ENCODE data around the gene AEN.

The AEN gene

GRCh38 chr15:88654430-88655102, 33.4 kb downstream of the AEN start:
- DNase-seq (ENCODE audit: extremely low read depth, low read depth) = no peak
- no peak for TF ChIP-seq CTCF (IDR thresholded peaks at IDR 0.05; ENCODE audit: low read depth, low read length, missing control alignments)
- no peak overlapping the region for H3K4me3 ChIP-seq (replicated peaks; ENCODE audit: low read depth, low read length)

GRCh38 chr15:88655103-88655553, 34.0 kb downstream of the AEN start:
- DNase-seq (ENCODE audit: extremely low read depth, low read depth) = no peak
- no peak overlapping the region for H3K4me3 ChIP-seq (replicated peaks; ENCODE audit: low read depth, low read length)
- TF ChIP-seq CTCF (IDR thresholded peaks at IDR 0.05; ENCODE audit: low read depth, low read length, missing control alignments) = no peak

- no peak overlapping the region for H3K4me3 ChIP-seq (replicated peaks; ENCODE audit: low read depth, low read length)
- no peak for DNase-seq (ENCODE audit: extremely low read depth, low read depth)
- TF ChIP-seq CTCF (IDR thresholded peaks at IDR 0.05; ENCODE audit: low read depth, low read length, missing control alignments) = no peak
Observed at GRCh38 chr15:88655800-88656488, 34.8 kb downstream of the AEN start.

GRCh38 chr15:88656760-88657221, 35.7 kb downstream of the AEN start:
- no peak for TF ChIP-seq CTCF (IDR thresholded peaks at IDR 0.05; ENCODE audit: low read depth, low read length, missing control alignments)

GRCh38 chr15:88657326-88658069, 36.4 kb downstream of the AEN start:
- DNase-seq (ENCODE audit: extremely low read depth, low read depth) = no peak
- no peak overlapping the region for H3K4me3 ChIP-seq (replicated peaks; ENCODE audit: low read depth, low read length)
- peak; percentile 84 for TF ChIP-seq CTCF (IDR thresholded peaks at IDR 0.05; ENCODE audit: low read depth, low read length, missing control alignments)

More at GRCh38 chr15:88656760-88657221, 35.7 kb downstream of the AEN start:
- no peak overlapping the region for H3K4me3 ChIP-seq (replicated peaks; ENCODE audit: low read depth, low read length)
- no peak for DNase-seq (ENCODE audit: extremely low read depth, low read depth)

GRCh38 chr15:88658070-88658965, 37.2 kb downstream of the AEN start:
- no peak for DNase-seq (ENCODE audit: extremely low read depth, low read depth)
- TF ChIP-seq CTCF (IDR thresholded peaks at IDR 0.05; ENCODE audit: low read depth, low read length, missing control alignments) = no peak
- H3K4me3 ChIP-seq (replicated peaks; ENCODE audit: low read depth, low read length) = no peak overlapping the region

Measured in HFF-Myc (cell line).